ENCODE data around the gene ZNF536. TPM values are rescaled to one million over a fixed set of nuclear protein-coding genes. Genes with fewer than 3 reads are reported as not detected.

ZNF536 gene
- total RNA-seq, 1 experiment from 2014 or later = not detected

DNA sequence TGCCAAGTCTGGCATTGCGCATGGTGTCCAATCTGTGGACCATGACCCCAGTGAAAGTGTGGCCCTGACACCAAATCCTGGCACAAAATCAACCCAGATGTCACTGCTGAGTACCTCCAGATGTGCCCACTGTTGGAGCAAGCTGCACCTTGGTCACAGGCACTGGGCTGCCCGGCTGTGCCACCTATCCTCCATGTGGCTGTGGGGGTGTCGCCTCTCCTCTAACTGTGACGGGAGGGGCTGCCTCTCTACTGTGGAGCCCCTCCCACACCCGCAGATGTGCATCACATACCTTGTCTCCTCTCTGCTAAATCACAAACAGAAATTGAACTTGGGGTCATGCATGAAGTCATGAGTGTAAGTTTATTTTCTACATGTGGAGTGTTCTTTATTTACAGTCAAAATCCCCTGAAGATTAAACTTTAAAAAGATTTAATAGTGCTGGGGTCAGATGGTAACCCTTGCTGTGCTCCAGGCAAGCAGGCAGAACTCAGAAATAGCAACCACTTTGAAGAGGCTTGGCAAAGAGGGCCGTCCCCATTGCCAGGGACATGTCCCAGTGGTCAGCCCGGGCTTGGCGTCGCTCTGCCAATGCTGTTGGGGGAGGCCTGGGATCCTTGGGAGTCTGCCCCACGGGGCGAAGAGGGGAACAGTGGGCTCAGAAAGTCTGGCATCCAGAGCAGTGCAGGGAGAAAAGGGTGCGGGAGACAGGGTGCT, 46.4 kb upstream of the ZNF536 start:
- no peaks in the 10 kb centered on the region; a peak in 1 of 7 replicates for H3K36me3 Mint-ChIP-seq (ENCODE audit: insufficient read depth in 1 of 3, low read depth in 3 of 3)

More for the DNA sequence above, 46.4 kb upstream of the ZNF536 start:
- peaks cover 4% of the 10 kb centered on the region; the same call in 1 of the 2 replicates for H3K27me3 Mint-ChIP-seq (ENCODE audit: low read depth)
- TF ChIP-seq, protein P1, sequence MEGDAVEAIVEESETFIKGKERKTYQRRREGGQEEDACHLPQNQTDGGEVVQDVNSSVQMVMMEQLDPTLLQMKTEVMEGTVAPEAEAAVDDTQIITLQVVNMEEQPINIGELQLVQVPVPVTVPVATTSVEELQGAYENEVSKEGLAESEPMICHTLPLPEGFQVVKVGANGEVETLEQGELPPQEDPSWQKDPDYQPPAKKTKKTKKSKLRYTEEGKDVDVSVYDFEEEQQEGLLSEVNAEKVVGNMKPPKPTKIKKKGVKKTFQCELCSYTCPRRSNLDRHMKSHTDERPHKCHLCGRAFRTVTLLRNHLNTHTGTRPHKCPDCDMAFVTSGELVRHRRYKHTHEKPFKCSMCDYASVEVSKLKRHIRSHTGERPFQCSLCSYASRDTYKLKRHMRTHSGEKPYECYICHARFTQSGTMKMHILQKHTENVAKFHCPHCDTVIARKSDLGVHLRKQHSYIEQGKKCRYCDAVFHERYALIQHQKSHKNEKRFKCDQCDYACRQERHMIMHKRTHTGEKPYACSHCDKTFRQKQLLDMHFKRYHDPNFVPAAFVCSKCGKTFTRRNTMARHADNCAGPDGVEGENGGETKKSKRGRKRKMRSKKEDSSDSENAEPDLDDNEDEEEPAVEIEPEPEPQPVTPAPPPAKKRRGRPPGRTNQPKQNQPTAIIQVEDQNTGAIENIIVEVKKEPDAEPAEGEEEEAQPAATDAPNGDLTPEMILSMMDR (conservative IDR thresholded peaks at IDR 0.05) = no peak
- H3K23ac ChIP-seq (ENCODE audit: insufficient read length, low read depth, low read length) = no peak overlapping the region
- H2AK5ac ChIP-seq (ENCODE audit: insufficient read length, low read length) = no peak overlapping the region
- no peak overlapping the region for H2BK15ac ChIP-seq (ENCODE audit: low read depth, low read length)
- H3K79me2 ChIP-seq (ENCODE audit: insufficient read depth, low read length) = no peaks in the 10 kb centered on the region
- WGBS (ENCODE audit: extremely low coverage, insufficient read length, low lambda C conversion rate) = no CpG with 5 or more reads among the region's 12 CpGs
- H2BK5ac ChIP-seq (ENCODE audit: insufficient read length, low read length) = no peak overlapping the region
- H3K9me3 Mint-ChIP-seq = peaks cover 0 to 3% of the 10 kb centered on the region in 2 experiments; a peak in 2 of 5 replicates
- H3K27ac Mint-ChIP-seq = no peak overlapping the region
- peak; percentile 12 for DNase-seq
- H3K4ac ChIP-seq (ENCODE audit: low read depth, low read length) = no peak overlapping the region
- no peak overlapping the region for H2AFZ ChIP-seq (ENCODE audit: low read length)
- no peak overlapping the region for H3K4me3 Mint-ChIP-seq
- H3K27ac ChIP-seq (ENCODE audit: insufficient read length, low read depth, low read length) = no peak overlapping the region
- no peaks in the 10 kb centered on the region for H3K4me1 ChIP-seq (ENCODE audit: insufficient read depth, low read length)
- H2BK12ac ChIP-seq (ENCODE audit: insufficient read length, low read depth, low read length) = no peak overlapping the region
- H3K79me1 ChIP-seq (ENCODE audit: insufficient read depth, low read depth, low read length, poor library complexity, severe bottlenecking) = no peaks in the 10 kb centered on the region
- H4K5ac ChIP-seq (ENCODE audit: insufficient read length, low read depth, low read length) = no peak overlapping the region
- H2BK120ac ChIP-seq (ENCODE audit: low read depth, low read length, poor library complexity, severe bottlenecking) = no peak overlapping the region
- H4K8ac ChIP-seq (replicated peaks; ENCODE audit: insufficient read length, low read depth, low read length) = no peak overlapping the region
- H3K4me1 Mint-ChIP-seq = peaks cover 0 to 3% of the 10 kb centered on the region in 2 experiments; a peak in 1 of 4 replicates
- H3K4me2 ChIP-seq (ENCODE audit: insufficient read depth, insufficient read length, low read length) = no peak overlapping the region
- H3K27me3 ChIP-seq (ENCODE audit: insufficient read depth, low read length) = no peaks in the 10 kb centered on the region
- H3K9ac ChIP-seq (ENCODE audit: extremely low read depth, insufficient read length, low read length) = no peak overlapping the region
- no peak overlapping the region for H4K91ac ChIP-seq (ENCODE audit: insufficient read length, low read depth, low read length)
- no peak overlapping the region; the same call in 1 of the 2 replicates for H3K14ac ChIP-seq (ENCODE audit: insufficient read depth, low read length)
- no peaks in the 10 kb centered on the region for H4K20me1 ChIP-seq (ENCODE audit: control insufficient read depth, insufficient read depth, insufficient read length)
- H2BK20ac ChIP-seq (ENCODE audit: low read depth, low read length, poor library complexity, severe bottlenecking) = no peak overlapping the region
- no peak overlapping the region for H3T11ph ChIP-seq (ENCODE audit: low read length)
- H3K9me3 ChIP-seq (ENCODE audit: control insufficient read depth, low read depth, low read length) = no peaks in the 10 kb centered on the region
- no peaks in the 10 kb centered on the region for H3K23me2 ChIP-seq (ENCODE audit: insufficient read length, low read depth, low read length, poor library complexity, severe bottlenecking)
- no peak overlapping the region for H3K18ac ChIP-seq (ENCODE audit: insufficient read length, low read depth, low read length)
- no peak overlapping the region for H3K56ac ChIP-seq (ENCODE audit: insufficient read length, low read depth, low read length)

All from H9 (cell line).